ENCODE results near the gene XRCC5. TPM values are rescaled to one million over a fixed set of nuclear protein-coding genes. Genes with fewer than 3 reads are reported as not detected.

The XRCC5 gene
- total RNA-seq, 4 donors from 2014 or later = 131 to 157 (median 141) TPM

- H3K9me3 ChIP-seq = no peaks in the 10 kb centered on the region
- H3K4me3 ChIP-seq = no peak overlapping the region
- peaks cover 7 to 69% of the 10 kb centered on the region in 2 donors for H3K36me3 ChIP-seq
- H3K27ac ChIP-seq = no peak overlapping the region
- TF ChIP-seq CTCF (IDR thresholded peaks at IDR 0.05 in 4 of 5, conservative IDR thresholded peaks at IDR 0.05 in 1 of 5) (no peak), POLR2A (IDR thresholded peaks at IDR 0.05) (no peak)
- H3K4me1 ChIP-seq = no peaks in the 10 kb centered on the region
- DNase-seq = no peak
- no peaks in the 10 kb centered on the region for H3K27me3 ChIP-seq
- no peak for ATAC-seq
- intact Hi-C loops (cut with DNase I; ENCODE audit: low total_unique reads) = no loop called here
- in situ Hi-C loops (cut with MboI; ENCODE audit: low sequenced_read_pairs in 4 of 4) = no loop called here
Measured at GRCh38 chr2:216165711-216166110, 56.6 kb downstream of the XRCC5 start.

- in situ Hi-C loops (cut with MboI; ENCODE audit: low sequenced_read_pairs in 4 of 4) (no loop called here), intact Hi-C loops (cut with DNase I; ENCODE audit: low total_unique reads) (no loop called here)
- ATAC-seq (no peak), DNase-seq (no peak)
- Histone ChIP-seq H3K36me3 (peaks cover 0 to 43% of the 10 kb centered on the region in 2 donors), H3K9me3 (no peaks in the 10 kb centered on the region), H3K4me3 (no peak overlapping the region), H3K27me3 (no peaks in the 10 kb centered on the region), H3K27ac (no peak overlapping the region), H3K4me1 (no peaks in the 10 kb centered on the region)
- TF ChIP-seq POLR2A (IDR thresholded peaks at IDR 0.05) (no peak), CTCF (IDR thresholded peaks at IDR 0.05 in 4 of 5, conservative IDR thresholded peaks at IDR 0.05 in 1 of 5) (no peak)
Measured at GRCh38 chr2:216169087-216169486, 59.9 kb downstream of the XRCC5 start.

- Histone ChIP-seq H3K36me3 (peaks cover 0 to 41% of the 10 kb centered on the region in 2 donors), H3K9me3 (no peaks in the 10 kb centered on the region), H3K27ac (no peak overlapping the region), H3K4me1 (no peaks in the 10 kb centered on the region), H3K4me3 (no peak overlapping the region), H3K27me3 (no peaks in the 10 kb centered on the region)
- no peak for ATAC-seq
- intact Hi-C loops (cut with DNase I; ENCODE audit: low total_unique reads) (no loop called here), in situ Hi-C loops (cut with MboI; ENCODE audit: low sequenced_read_pairs in 4 of 4) (no loop called here)
- no peak for TF ChIP-seq CTCF (IDR thresholded peaks at IDR 0.05 in 4 of 5, conservative IDR thresholded peaks at IDR 0.05 in 1 of 5)
- no peak for TF ChIP-seq POLR2A (IDR thresholded peaks at IDR 0.05)
- no peak for DNase-seq
Measured at GRCh38 chr2:216170076-216170763, 61.1 kb downstream of the XRCC5 start.

GRCh38 chr2:216171011-216171410, 61.9 kb downstream of the XRCC5 start:
- ATAC-seq (no peak), DNase-seq (no peak)
- no peak overlapping the region for H3K27ac ChIP-seq
- H3K4me1 ChIP-seq = no peaks in the 10 kb centered on the region
- in situ Hi-C loops (cut with MboI; ENCODE audit: low sequenced_read_pairs in 4 of 4) = no loop called here
- TF ChIP-seq CTCF (IDR thresholded peaks at IDR 0.05 in 4 of 5, conservative IDR thresholded peaks at IDR 0.05 in 1 of 5) (no peak), POLR2A (IDR thresholded peaks at IDR 0.05) (no peak)
- H3K36me3 ChIP-seq = peaks cover 0 to 46% of the 10 kb centered on the region in 2 donors
- H3K27me3 ChIP-seq = no peaks in the 10 kb centered on the region
- no peaks in the 10 kb centered on the region for H3K9me3 ChIP-seq
- intact Hi-C loops (cut with DNase I; ENCODE audit: low total_unique reads) = no loop called here
- H3K4me3 ChIP-seq = no peak overlapping the region

GRCh38 chr2:216172493-216172892, 63.3 kb downstream of the XRCC5 start:
- no peak for DNase-seq
- Histone ChIP-seq H3K27ac (no peak overlapping the region), H3K27me3 (no peaks in the 10 kb centered on the region), H3K4me3 (no peak overlapping the region), H3K36me3 (peaks cover 0 to 41% of the 10 kb centered on the region in 2 donors), H3K9me3 (no peaks in the 10 kb centered on the region), H3K4me1 (no peaks in the 10 kb centered on the region)
- intact Hi-C loops (cut with DNase I; ENCODE audit: low total_unique reads) = no loop called here
- ATAC-seq = no peak
- TF ChIP-seq POLR2A (IDR thresholded peaks at IDR 0.05) (no peak), CTCF (IDR thresholded peaks at IDR 0.05 in 4 of 5, conservative IDR thresholded peaks at IDR 0.05 in 1 of 5) (no peak)
- in situ Hi-C loops (cut with MboI; ENCODE audit: low sequenced_read_pairs in 4 of 4) = no loop called here
